HG02798 (cell line): Measurements from ENCODE around the gene SACS.
"Not testable (repeated sequence)": the region's sequence is repeated elsewhere in the genome, so short reads cannot be mapped to it uniquely, and the experiment has no call there.

Experiments used
- ATAC-seq: cut with Tn5 transposase; IDR thresholded peaks from one replicate; pipeline ENCODE4 v1.9.1; 2021; ENCODE audit warnings: mild to moderate bottlenecking; ENCODE audit not compliant: unreplicated experiment, poor library complexity

Gene SACS

DNA sequence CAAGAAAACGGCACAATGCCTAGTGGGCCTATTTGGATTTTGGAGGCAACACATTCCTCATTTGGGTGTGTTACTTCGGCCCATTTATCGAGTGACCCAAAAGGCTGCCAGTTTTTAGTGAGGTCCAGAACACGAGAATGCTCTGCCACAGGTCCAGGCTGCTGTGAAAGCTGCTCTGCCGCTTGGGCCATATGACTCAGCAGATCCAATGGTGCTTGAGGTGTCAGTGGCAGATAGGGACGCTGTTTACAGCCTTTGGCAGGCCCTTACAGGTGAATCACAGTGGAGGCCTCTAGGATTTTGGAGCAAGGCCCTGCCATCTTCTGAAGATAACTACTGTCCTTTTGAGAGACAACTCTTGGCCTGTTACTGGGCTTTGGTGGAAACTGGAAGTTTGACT is 118.7 kb downstream of the SACS start:
- not testable (repeated sequence) for ATAC-seq

DNA sequence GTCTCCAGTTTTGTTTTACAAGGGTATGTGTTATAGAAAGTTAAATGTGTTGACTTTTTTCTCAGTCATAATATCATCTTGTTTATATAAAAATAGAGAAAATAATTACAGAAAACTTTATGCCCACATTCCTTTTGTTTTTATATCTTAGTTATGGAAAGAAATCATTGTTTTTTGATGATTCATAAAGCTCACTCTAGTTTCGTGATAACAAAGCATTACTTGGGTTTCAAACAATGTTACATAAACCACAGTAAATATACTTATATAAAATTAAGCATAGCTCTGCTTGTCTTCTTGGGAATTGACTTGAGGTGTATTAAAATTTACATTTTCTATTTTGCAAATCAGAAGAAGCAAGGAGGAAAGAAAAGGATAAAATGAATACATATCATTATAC is 140.9 kb downstream of the SACS start:
- no peak for ATAC-seq

DNA sequence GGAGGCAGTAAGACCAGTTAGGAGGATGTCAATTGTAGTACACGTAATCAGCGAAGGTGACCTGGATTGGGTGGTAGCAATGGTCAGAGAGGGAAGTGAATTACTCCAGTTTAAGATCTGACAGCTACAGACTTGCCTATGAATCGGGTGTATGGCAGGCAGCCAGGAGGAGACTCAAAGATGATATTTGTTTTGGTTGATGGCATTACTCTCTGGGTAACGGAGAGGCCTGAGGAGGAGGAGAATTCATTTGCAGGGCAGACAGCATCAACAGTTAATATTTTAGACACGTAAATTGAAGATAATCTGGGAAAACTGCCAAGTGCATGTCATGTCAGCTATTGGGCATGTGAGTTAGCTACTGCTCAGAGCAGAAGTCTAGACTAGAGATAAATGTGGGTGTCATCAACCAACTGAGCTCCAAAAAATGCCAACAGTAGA is 143.6 kb downstream of the SACS start:
- no peak for ATAC-seq

DNA sequence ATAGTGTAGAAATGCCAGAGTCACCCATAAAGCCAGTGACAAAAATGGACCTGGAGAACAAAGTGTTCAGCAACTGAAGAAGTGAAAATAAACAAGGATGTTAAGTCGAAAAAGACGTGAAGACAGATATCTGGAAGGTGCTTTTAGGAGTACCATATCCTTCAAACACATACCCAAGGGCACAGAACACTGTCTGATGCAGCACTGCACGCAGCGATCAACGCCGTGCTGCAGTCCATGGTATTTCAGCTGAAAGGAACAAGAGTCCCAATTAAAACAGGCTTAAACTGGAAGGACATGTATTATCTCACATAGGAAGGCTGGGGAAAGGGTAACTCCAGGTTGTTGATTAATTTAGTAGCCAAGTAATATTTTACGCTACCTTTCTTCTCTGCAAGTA is 144.5 kb downstream of the SACS start:
- ATAC-seq: no peak

DNA sequence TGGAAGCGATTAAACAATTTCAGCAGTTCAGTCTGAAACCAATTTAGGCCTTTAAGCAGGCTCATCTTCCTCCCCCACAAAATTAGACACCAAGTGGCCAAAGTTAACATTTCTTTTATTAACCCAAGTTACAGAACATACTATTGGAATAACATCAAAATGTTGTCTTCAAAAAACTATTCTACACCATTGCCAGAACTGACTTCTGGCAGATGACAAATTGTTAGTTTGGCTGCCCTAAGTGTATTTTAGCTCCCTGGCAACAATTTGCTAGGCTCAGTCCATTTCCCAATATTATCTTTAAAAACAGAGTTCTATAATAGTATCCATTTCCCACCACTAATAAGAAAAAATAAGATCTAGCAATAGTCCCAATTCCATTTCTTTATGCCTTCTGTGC is 144.9 kb downstream of the SACS start:
- no peak for ATAC-seq

DNA sequence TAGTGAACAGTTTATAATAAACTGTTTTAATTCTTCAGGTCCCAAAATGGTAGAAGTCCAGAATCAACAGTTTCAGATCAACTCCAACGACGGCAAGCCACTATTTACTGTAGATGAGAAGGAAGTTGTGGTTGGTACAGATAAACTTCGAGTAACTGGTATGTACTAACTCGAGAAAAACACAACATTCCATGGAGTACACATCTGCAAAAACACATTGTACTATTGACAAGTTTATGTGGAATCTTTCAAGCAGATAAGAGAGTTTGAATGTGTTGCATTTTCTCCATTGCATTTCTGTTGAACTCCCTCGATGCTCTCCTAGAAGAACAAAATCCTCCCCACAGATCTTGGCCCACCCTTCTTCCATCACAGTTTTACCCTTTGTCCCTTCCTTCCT is 154.2 kb downstream of the SACS start:
- ATAC-seq: no peak
